Activated CD4-positive, CD25-positive, alpha-beta regulatory T cell (primary cell): ENCODE measurements around the gene LIX1L.

Experiments used
- DNase-seq, 4 experiments: peaks; one replicate each; lab custom pipeline; 2025; lab: John Stamatoyannopoulos, UW

LIX1L gene

GRCh38 chr1:145963265-145964019 lies 5.6 kb upstream of the LIX1L start:
- DNase-seq: no peak

GRCh38 chr1:145962157-145963102 lies 4.6 kb upstream of the LIX1L start:
- DNase-seq: peak in 3 of 4 experiments; percentile 10 to 25 (median 15)

GRCh38 chr1:145961425-145962156 lies 3.8 kb upstream of the LIX1L start:
- peak; percentile 5 to 39 (median 18) for DNase-seq

- DNase-seq: no peak
Measured at GRCh38 chr1:145961109-145961424, 3.2 kb upstream of the LIX1L start.

GRCh38 chr1:145960468-145961108 lies 2.8 kb upstream of the LIX1L start:
- DNase-seq: peak in 3 of 4 experiments; percentile 17 to 30 (median 20)

- DNase-seq: no peak
Measured at GRCh38 chr1:145959957-145960467, 2.2 kb upstream of the LIX1L start.

- no peak for DNase-seq
Measured at GRCh38 chr1:145959333-145959732, 1.5 kb upstream of the LIX1L start.

GRCh38 chr1:145958734-145959133 lies 917 bp upstream of the LIX1L start:
- no peak for DNase-seq

GRCh38 chr1:145956781-145957442 lies 905 bp downstream of the LIX1L start:
- no peak for DNase-seq

- no peak for DNase-seq
Measured at GRCh38 chr1:145956361-145956760, 1.5 kb downstream of the LIX1L start.

GRCh38 chr1:145955436-145955835 lies 2.4 kb downstream of the LIX1L start:
- DNase-seq: no peak

GRCh38 chr1:145953861-145954260 lies 4.0 kb downstream of the LIX1L start:
- no peak for DNase-seq

GRCh38 chr1:145952903-145953302 lies 4.9 kb downstream of the LIX1L start:
- no peak for DNase-seq

- DNase-seq: no peak
Measured at GRCh38 chr1:145951526-145951925, 6.3 kb downstream of the LIX1L start.

- no peak for DNase-seq
Measured at GRCh38 chr1:145949219-145949618, 8.6 kb downstream of the LIX1L start.

- no peak for DNase-seq
Measured at GRCh38 chr1:145947551-145947950, 10.3 kb downstream of the LIX1L start.

- DNase-seq: no peak
Measured at GRCh38 chr1:145946477-145946986, 11.3 kb downstream of the LIX1L start.

- no peak for DNase-seq
Measured at GRCh38 chr1:145944532-145944931, 13.3 kb downstream of the LIX1L start.

- DNase-seq: no peak
Measured at GRCh38 chr1:145942871-145943270, 14.9 kb downstream of the LIX1L start.

- DNase-seq: no peak
Measured at GRCh38 chr1:145942405-145942804, 15.4 kb downstream of the LIX1L start.

GRCh38 chr1:145937436-145937835 lies 20.4 kb downstream of the LIX1L start:
- DNase-seq: no peak
